ENCODE data around the gene PRKCB.

The PRKCB gene

GRCh38 chr16:23914946-23915530, 79.3 kb downstream of the PRKCB start:
- no peak for TF ChIP-seq TAF1 (IDR thresholded peaks at IDR 0.05; ENCODE audit: borderline replicate concordance, insufficient read depth, low read length)
- TF ChIP-seq POLR2AphosphoS5 (IDR thresholded peaks at IDR 0.05; ENCODE audit: low read depth, low read length), result no peak
- TF ChIP-seq SIN3A (IDR thresholded peaks at IDR 0.05; ENCODE audit: borderline replicate concordance, insufficient read depth, low read length), result no peak
- TF ChIP-seq FOXP2 (optimal IDR thresholded peaks at IDR 0.05; ENCODE audit: borderline replicate concordance, extremely low read depth, extremely low read length, insufficient read depth), result no peak
- TF ChIP-seq REST (IDR thresholded peaks at IDR 0.05; ENCODE audit: insufficient read depth in 1 of 2, low read depth in 2 of 2, low read length in 2 of 2), result no peak

GRCh38 chr16:23917621-23918020, 81.8 kb downstream of the PRKCB start:
- TF ChIP-seq POLR2AphosphoS5 (IDR thresholded peaks at IDR 0.05; ENCODE audit: low read depth, low read length) (no peak), FOXP2 (optimal IDR thresholded peaks at IDR 0.05; ENCODE audit: borderline replicate concordance, extremely low read depth, extremely low read length, insufficient read depth) (no peak), REST (IDR thresholded peaks at IDR 0.05; ENCODE audit: insufficient read depth in 1 of 2, low read depth in 2 of 2, low read length in 2 of 2) (no peak), SIN3A (IDR thresholded peaks at IDR 0.05; ENCODE audit: borderline replicate concordance, insufficient read depth, low read length) (no peak), TAF1 (IDR thresholded peaks at IDR 0.05; ENCODE audit: borderline replicate concordance, insufficient read depth, low read length) (no peak)

- TF ChIP-seq SIN3A (IDR thresholded peaks at IDR 0.05; ENCODE audit: borderline replicate concordance, insufficient read depth, low read length) (no peak), FOXP2 (optimal IDR thresholded peaks at IDR 0.05; ENCODE audit: borderline replicate concordance, extremely low read depth, extremely low read length, insufficient read depth) (no peak), REST (IDR thresholded peaks at IDR 0.05; ENCODE audit: insufficient read depth in 1 of 2, low read depth in 2 of 2, low read length in 2 of 2) (no peak), TAF1 (IDR thresholded peaks at IDR 0.05; ENCODE audit: borderline replicate concordance, insufficient read depth, low read length) (no peak), POLR2AphosphoS5 (IDR thresholded peaks at IDR 0.05; ENCODE audit: low read depth, low read length) (no peak)
Measured at GRCh38 chr16:23920446-23920845, 84.7 kb downstream of the PRKCB start.

- TF ChIP-seq FOXP2 (optimal IDR thresholded peaks at IDR 0.05; ENCODE audit: borderline replicate concordance, extremely low read depth, extremely low read length, insufficient read depth), result no peak
- no peak for TF ChIP-seq SIN3A (IDR thresholded peaks at IDR 0.05; ENCODE audit: borderline replicate concordance, insufficient read depth, low read length)
- TF ChIP-seq POLR2AphosphoS5 (IDR thresholded peaks at IDR 0.05; ENCODE audit: low read depth, low read length), result no peak
- no peak for TF ChIP-seq TAF1 (IDR thresholded peaks at IDR 0.05; ENCODE audit: borderline replicate concordance, insufficient read depth, low read length)
- no peak for TF ChIP-seq REST (IDR thresholded peaks at IDR 0.05; ENCODE audit: insufficient read depth in 1 of 2, low read depth in 2 of 2, low read length in 2 of 2)
Measured at GRCh38 chr16:23920899-23921298, 85.1 kb downstream of the PRKCB start.

Data from PFSK-1 (cell line).